Measurements from ENCODE around the gene PPP1R9B.
A peak's percentile ranks its signal among the peaks of the same experiment; 100 is the strongest.

PPP1R9B gene

GRCh38 chr17:50180111-50180510 lies 29.6 kb upstream of the PPP1R9B start:
- H3K27ac ChIP-seq (ENCODE audit: low read length): no peak overlapping the region
- H3K4me3 ChIP-seq (ENCODE audit: low read length in 2 of 2): no peak overlapping the region
- H3K9ac ChIP-seq (ENCODE audit: low read length in 2 of 2): no peak overlapping the region
- peaks cover 54% of the 10 kb centered on the region for H3K4me1 ChIP-seq (ENCODE audit: control insufficient read depth, insufficient read depth, low read length)
- no peaks in the 10 kb centered on the region for H3K9me3 ChIP-seq (ENCODE audit: control insufficient read depth in 2 of 2, low read length in 2 of 2)
- no peaks in the 10 kb centered on the region for H3K36me3 ChIP-seq (ENCODE audit: control insufficient read depth in 2 of 2, insufficient read depth in 2 of 2, low read length in 2 of 2)
- H3K27me3 ChIP-seq (ENCODE audit: control insufficient read depth in 1 of 2, insufficient read depth in 2 of 2, low read length in 2 of 2): no peaks in the 10 kb centered on the region

GRCh38 chr17:50177983-50178834 lies 27.7 kb upstream of the PPP1R9B start:
- Histone ChIP-seq H3K36me3 (ENCODE audit: control insufficient read depth in 2 of 2, insufficient read depth in 2 of 2, low read length in 2 of 2) (no peaks in the 10 kb centered on the region), H3K9ac (ENCODE audit: low read length in 2 of 2) (peak overlapping the region; percentile 47), H3K4me3 (ENCODE audit: low read length in 2 of 2) (peak overlapping the region; percentile 27 to 57), H3K27me3 (ENCODE audit: control insufficient read depth in 1 of 2, insufficient read depth in 2 of 2, low read length in 2 of 2) (no peaks in the 10 kb centered on the region), H3K9me3 (ENCODE audit: control insufficient read depth in 2 of 2, low read length in 2 of 2) (no peaks in the 10 kb centered on the region), H3K27ac (ENCODE audit: low read length) (peak overlapping the region; percentile 89), H3K4me1 (ENCODE audit: control insufficient read depth, insufficient read depth, low read length) (peaks cover 48% of the 10 kb centered on the region)

- peak overlapping the region; percentile 9 to 57 for H3K4me3 ChIP-seq (ENCODE audit: low read length in 2 of 2)
- no peaks in the 10 kb centered on the region for H3K27me3 ChIP-seq (ENCODE audit: control insufficient read depth in 1 of 2, insufficient read depth in 2 of 2, low read length in 2 of 2)
- H3K27ac ChIP-seq (ENCODE audit: low read length): peak overlapping the region; percentile 89
- peak overlapping the region; percentile 47 for H3K9ac ChIP-seq (ENCODE audit: low read length in 2 of 2)
- no peaks in the 10 kb centered on the region for H3K9me3 ChIP-seq (ENCODE audit: control insufficient read depth in 2 of 2, low read length in 2 of 2)
- no peaks in the 10 kb centered on the region for H3K36me3 ChIP-seq (ENCODE audit: control insufficient read depth in 2 of 2, insufficient read depth in 2 of 2, low read length in 2 of 2)
- peaks cover 52% of the 10 kb centered on the region for H3K4me1 ChIP-seq (ENCODE audit: control insufficient read depth, insufficient read depth, low read length)
These were observed 27.0 kb upstream of the PPP1R9B start for GRCh38 chr17:50177476-50177875.

- Histone ChIP-seq H3K36me3 (ENCODE audit: control insufficient read depth in 2 of 2, insufficient read depth in 2 of 2, low read length in 2 of 2) (peaks cover 0 to under 1% of the 10 kb centered on the region in 2 donors), H3K27ac (ENCODE audit: low read length) (peak overlapping the region; percentile 89), H3K9ac (ENCODE audit: low read length in 2 of 2) (peak overlapping the region; percentile 47), H3K9me3 (ENCODE audit: control insufficient read depth in 2 of 2, low read length in 2 of 2) (no peaks in the 10 kb centered on the region), H3K4me3 (ENCODE audit: low read length in 2 of 2) (no peak overlapping the region), H3K4me1 (ENCODE audit: control insufficient read depth, insufficient read depth, low read length) (peaks cover 52% of the 10 kb centered on the region), H3K27me3 (ENCODE audit: control insufficient read depth in 1 of 2, insufficient read depth in 2 of 2, low read length in 2 of 2) (no peaks in the 10 kb centered on the region)
These were observed 26.3 kb upstream of the PPP1R9B start for GRCh38 chr17:50176559-50177357.

GRCh38 chr17:50175035-50175807 lies 24.7 kb upstream of the PPP1R9B start:
- peak overlapping the region in 1 of 2 donors; percentile 42 for H3K9ac ChIP-seq (ENCODE audit: low read length in 2 of 2)
- peak overlapping the region; percentile 89 for H3K27ac ChIP-seq (ENCODE audit: low read length)
- peaks cover 49% of the 10 kb centered on the region for H3K4me1 ChIP-seq (ENCODE audit: control insufficient read depth, insufficient read depth, low read length)

GRCh38 chr17:50174444-50174843 lies 24.0 kb upstream of the PPP1R9B start:
- H3K9ac ChIP-seq (ENCODE audit: low read length in 2 of 2): no peak overlapping the region
- H3K27me3 ChIP-seq (ENCODE audit: control insufficient read depth in 1 of 2, insufficient read depth in 2 of 2, low read length in 2 of 2): no peaks in the 10 kb centered on the region
- peaks cover 49% of the 10 kb centered on the region for H3K4me1 ChIP-seq (ENCODE audit: control insufficient read depth, insufficient read depth, low read length)
- H3K27ac ChIP-seq (ENCODE audit: low read length): no peak overlapping the region
- H3K4me3 ChIP-seq (ENCODE audit: low read length in 2 of 2): no peak overlapping the region
- H3K36me3 ChIP-seq (ENCODE audit: control insufficient read depth in 2 of 2, insufficient read depth in 2 of 2, low read length in 2 of 2): peaks cover 0 to 6% of the 10 kb centered on the region in 2 donors
- H3K9me3 ChIP-seq (ENCODE audit: control insufficient read depth in 2 of 2, low read length in 2 of 2): no peaks in the 10 kb centered on the region

More at GRCh38 chr17:50175035-50175807, 24.7 kb upstream of the PPP1R9B start:
- Histone ChIP-seq H3K4me3 (ENCODE audit: low read length in 2 of 2) (peak overlapping the region in 1 of 2 donors; percentile 44), H3K36me3 (ENCODE audit: control insufficient read depth in 2 of 2, insufficient read depth in 2 of 2, low read length in 2 of 2) (peaks cover 0 to 2% of the 10 kb centered on the region in 2 donors), H3K27me3 (ENCODE audit: control insufficient read depth in 1 of 2, insufficient read depth in 2 of 2, low read length in 2 of 2) (no peaks in the 10 kb centered on the region), H3K9me3 (ENCODE audit: control insufficient read depth in 2 of 2, low read length in 2 of 2) (no peaks in the 10 kb centered on the region)

GRCh38 chr17:50173335-50173941 lies 23.0 kb upstream of the PPP1R9B start:
- peaks cover 0 to 6% of the 10 kb centered on the region in 2 donors for H3K36me3 ChIP-seq (ENCODE audit: control insufficient read depth in 2 of 2, insufficient read depth in 2 of 2, low read length in 2 of 2)
- peak overlapping the region in 1 of 2 donors; percentile 15 for H3K4me3 ChIP-seq (ENCODE audit: low read length in 2 of 2)
- H3K4me1 ChIP-seq (ENCODE audit: control insufficient read depth, insufficient read depth, low read length): peaks cover 54% of the 10 kb centered on the region
- no peaks in the 10 kb centered on the region for H3K27me3 ChIP-seq (ENCODE audit: control insufficient read depth in 1 of 2, insufficient read depth in 2 of 2, low read length in 2 of 2)
- H3K9me3 ChIP-seq (ENCODE audit: control insufficient read depth in 2 of 2, low read length in 2 of 2): no peaks in the 10 kb centered on the region
- H3K9ac ChIP-seq (ENCODE audit: low read length in 2 of 2): peak overlapping the region; percentile 23 to 47
- peak overlapping the region; percentile 64 for H3K27ac ChIP-seq (ENCODE audit: low read length)

GRCh38 chr17:50172936-50173334 lies 22.5 kb upstream of the PPP1R9B start:
- H3K4me3 ChIP-seq (ENCODE audit: low read length in 2 of 2): no peak overlapping the region
- H3K27me3 ChIP-seq (ENCODE audit: control insufficient read depth in 1 of 2, insufficient read depth in 2 of 2, low read length in 2 of 2): no peaks in the 10 kb centered on the region
- peak overlapping the region; percentile 23 to 47 for H3K9ac ChIP-seq (ENCODE audit: low read length in 2 of 2)
- H3K36me3 ChIP-seq (ENCODE audit: control insufficient read depth in 2 of 2, insufficient read depth in 2 of 2, low read length in 2 of 2): peaks cover 0 to 6% of the 10 kb centered on the region in 2 donors
- H3K9me3 ChIP-seq (ENCODE audit: control insufficient read depth in 2 of 2, low read length in 2 of 2): no peaks in the 10 kb centered on the region
- H3K4me1 ChIP-seq (ENCODE audit: control insufficient read depth, insufficient read depth, low read length): peaks cover 54% of the 10 kb centered on the region
- H3K27ac ChIP-seq (ENCODE audit: low read length): peak overlapping the region; percentile 64

GRCh38 chr17:50172130-50172529 lies 21.7 kb upstream of the PPP1R9B start:
- Histone ChIP-seq H3K36me3 (ENCODE audit: control insufficient read depth in 2 of 2, insufficient read depth in 2 of 2, low read length in 2 of 2) (peaks cover 0 to 6% of the 10 kb centered on the region in 2 donors), H3K9ac (ENCODE audit: low read length in 2 of 2) (no peak overlapping the region), H3K27ac (ENCODE audit: low read length) (no peak overlapping the region)

More at GRCh38 chr17:50172130-50172529, 21.7 kb upstream of the PPP1R9B start:
- Histone ChIP-seq H3K9me3 (ENCODE audit: control insufficient read depth in 2 of 2, low read length in 2 of 2) (no peaks in the 10 kb centered on the region), H3K4me1 (ENCODE audit: control insufficient read depth, insufficient read depth, low read length) (peaks cover 54% of the 10 kb centered on the region), H3K27me3 (ENCODE audit: control insufficient read depth in 1 of 2, insufficient read depth in 2 of 2, low read length in 2 of 2) (no peaks in the 10 kb centered on the region), H3K4me3 (ENCODE audit: low read length in 2 of 2) (no peak overlapping the region)

Measured in stomach smooth muscle (tissue), 2 donors.